ENCODE data around the gene KLHL29.

KLHL29 gene

GRCh38 chr2:23351388-23352141 lies 33.4 kb upstream of the KLHL29 start:
- DNase-seq: no peak
- Histone ChIP-seq H3K9me3 (replicated peaks; ENCODE audit: insufficient read depth, low read length) (no peaks in the 10 kb centered on the region), H3K27me3 (replicated peaks; ENCODE audit: insufficient read depth, low read length) (no peaks in the 10 kb centered on the region), H3K4me1 (ENCODE audit: low read length) (no peaks in the 10 kb centered on the region), H4K20me1 (ENCODE audit: insufficient read depth, low read length) (no peaks in the 10 kb centered on the region), H2AFZ (ENCODE audit: low read length) (no peak overlapping the region), H3K9ac (ENCODE audit: low read length) (no peak overlapping the region), H3K9me2 (replicated peaks; ENCODE audit: insufficient read depth, low read length) (no peaks in the 10 kb centered on the region), H3K36me3 (replicated peaks; ENCODE audit: insufficient read depth, low read length) (no peaks in the 10 kb centered on the region), H3K4me3 (ENCODE audit: low read length) (no peak overlapping the region), H3K27ac (ENCODE audit: low read length) (no peak overlapping the region), H3K4me2 (ENCODE audit: low read depth, low read length) (no peak overlapping the region), H3F3A (ENCODE audit: insufficient read depth, low read length) (no peaks in the 10 kb centered on the region), H3K79me2 (ENCODE audit: low read length) (no peaks in the 10 kb centered on the region)
- TF ChIP-seq CTCF (IDR thresholded peaks at IDR 0.05; ENCODE audit: low read length): peak; percentile 28
- TF ChIP-seq EZH2 (optimal IDR thresholded peaks at IDR 0.05; ENCODE audit: low read depth, low read length): no peak

GRCh38 chr2:23354554-23354953 lies 30.4 kb upstream of the KLHL29 start:
- Histone ChIP-seq H3K79me2 (ENCODE audit: low read length) (no peaks in the 10 kb centered on the region), H3K9me3 (replicated peaks; ENCODE audit: insufficient read depth, low read length) (no peaks in the 10 kb centered on the region), H2AFZ (ENCODE audit: low read length) (no peak overlapping the region), H3K4me2 (ENCODE audit: low read depth, low read length) (no peak overlapping the region), H3K27me3 (replicated peaks; ENCODE audit: insufficient read depth, low read length) (no peaks in the 10 kb centered on the region), H3K4me1 (ENCODE audit: low read length) (no peaks in the 10 kb centered on the region), H4K20me1 (ENCODE audit: insufficient read depth, low read length) (no peaks in the 10 kb centered on the region), H3K4me3 (ENCODE audit: low read length) (no peak overlapping the region), H3K9ac (ENCODE audit: low read length) (no peak overlapping the region), H3K9me2 (replicated peaks; ENCODE audit: insufficient read depth, low read length) (no peaks in the 10 kb centered on the region), H3K27ac (ENCODE audit: low read length) (no peak overlapping the region), H3K36me3 (replicated peaks; ENCODE audit: insufficient read depth, low read length) (no peaks in the 10 kb centered on the region), H3F3A (ENCODE audit: insufficient read depth, low read length) (no peaks in the 10 kb centered on the region)
- TF ChIP-seq EZH2phosphoT487 (IDR thresholded peaks at IDR 0.05; ENCODE audit: low read length) (no peak), EZH2 (optimal IDR thresholded peaks at IDR 0.05; ENCODE audit: low read depth, low read length) (no peak), CTCF (IDR thresholded peaks at IDR 0.05; ENCODE audit: low read length) (no peak)
- no peak for DNase-seq

- no peaks in the 10 kb centered on the region for H3F3A ChIP-seq (ENCODE audit: insufficient read depth, low read length)
- H3K27ac ChIP-seq (ENCODE audit: low read length): no peak overlapping the region
- no peak overlapping the region for H3K9ac ChIP-seq (ENCODE audit: low read length)
- no peak for TF ChIP-seq EZH2 (optimal IDR thresholded peaks at IDR 0.05; ENCODE audit: low read depth, low read length)
- TF ChIP-seq EZH2phosphoT487 (IDR thresholded peaks at IDR 0.05; ENCODE audit: low read length): no peak
- no peak for TF ChIP-seq CTCF (IDR thresholded peaks at IDR 0.05; ENCODE audit: low read length)
- no peaks in the 10 kb centered on the region for H3K9me2 ChIP-seq (replicated peaks; ENCODE audit: insufficient read depth, low read length)
- H4K20me1 ChIP-seq (ENCODE audit: insufficient read depth, low read length): no peaks in the 10 kb centered on the region
- H2AFZ ChIP-seq (ENCODE audit: low read length): no peak overlapping the region
- no peak overlapping the region for H3K4me2 ChIP-seq (ENCODE audit: low read depth, low read length)
- no peak overlapping the region for H3K4me3 ChIP-seq (ENCODE audit: low read length)
- no peak for DNase-seq
- H3K4me1 ChIP-seq (ENCODE audit: low read length): no peaks in the 10 kb centered on the region
- no peaks in the 10 kb centered on the region for H3K79me2 ChIP-seq (ENCODE audit: low read length)
- no peaks in the 10 kb centered on the region for H3K27me3 ChIP-seq (replicated peaks; ENCODE audit: insufficient read depth, low read length)
- H3K9me3 ChIP-seq (replicated peaks; ENCODE audit: insufficient read depth, low read length): no peaks in the 10 kb centered on the region
- no peaks in the 10 kb centered on the region for H3K36me3 ChIP-seq (replicated peaks; ENCODE audit: insufficient read depth, low read length)
Measured at GRCh38 chr2:23355001-23355400, 30.0 kb upstream of the KLHL29 start.
